ENCODE results near the gene WLS.

The WLS gene

DNA sequence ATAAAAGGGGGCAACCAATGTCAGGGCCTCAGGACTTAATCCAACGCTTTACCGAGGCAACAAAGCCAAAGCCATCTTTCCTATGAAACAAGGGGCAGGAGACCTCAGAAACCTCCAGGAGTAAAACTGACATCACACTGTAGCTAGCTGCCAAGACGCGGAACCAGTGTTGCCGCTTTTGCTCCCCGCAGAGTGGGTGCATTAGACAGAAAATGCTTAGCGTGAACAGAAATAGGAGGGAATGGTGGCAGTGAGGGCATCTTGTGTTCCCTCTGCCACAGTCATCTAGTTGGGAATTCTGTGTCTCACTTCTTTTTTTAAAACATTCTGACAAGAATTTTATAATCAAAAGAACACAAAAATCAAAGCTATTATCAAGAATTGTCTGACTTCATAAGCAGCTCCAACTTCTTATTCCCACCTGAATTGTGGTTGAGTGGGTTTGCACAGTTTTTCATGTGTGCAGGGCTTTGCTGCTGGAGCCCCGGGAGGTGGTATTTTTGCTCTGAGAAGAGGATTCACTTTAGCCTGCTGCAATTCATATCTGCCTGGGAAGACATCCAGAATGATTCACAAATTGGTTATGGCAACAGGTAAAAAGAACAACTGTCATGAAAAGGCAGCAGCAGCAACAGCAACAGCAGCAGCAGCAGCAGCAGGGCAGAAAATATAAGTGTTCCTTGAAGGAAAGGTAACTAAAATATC lies 99.7 kb downstream of the WLS start:
- Histone ChIP-seq H3K27ac (no peak overlapping the region), H3K27me3 (ENCODE audit: insufficient read depth, low read depth) (no peaks in the 10 kb centered on the region), H3K4me3 (IDR thresholded peaks at IDR 0.05; ENCODE audit: insufficient read depth, low read depth, low read length) (no peak overlapping the region), H3K4me1 (ENCODE audit: low read depth, poor library complexity, severe bottlenecking) (peaks cover 11% of the 10 kb centered on the region), H3K36me3 (ENCODE audit: insufficient read depth) (no peaks in the 10 kb centered on the region), H3K4me2 (no peak overlapping the region), H2AFZ (ENCODE audit: low read depth) (no peak overlapping the region), H4K20me1 (ENCODE audit: insufficient read depth) (no peaks in the 10 kb centered on the region), H3K79me2 (ENCODE audit: insufficient read depth, low read depth) (no peaks in the 10 kb centered on the region), H3K9ac (no peak overlapping the region)
- TF ChIP-seq, protein P1, sequence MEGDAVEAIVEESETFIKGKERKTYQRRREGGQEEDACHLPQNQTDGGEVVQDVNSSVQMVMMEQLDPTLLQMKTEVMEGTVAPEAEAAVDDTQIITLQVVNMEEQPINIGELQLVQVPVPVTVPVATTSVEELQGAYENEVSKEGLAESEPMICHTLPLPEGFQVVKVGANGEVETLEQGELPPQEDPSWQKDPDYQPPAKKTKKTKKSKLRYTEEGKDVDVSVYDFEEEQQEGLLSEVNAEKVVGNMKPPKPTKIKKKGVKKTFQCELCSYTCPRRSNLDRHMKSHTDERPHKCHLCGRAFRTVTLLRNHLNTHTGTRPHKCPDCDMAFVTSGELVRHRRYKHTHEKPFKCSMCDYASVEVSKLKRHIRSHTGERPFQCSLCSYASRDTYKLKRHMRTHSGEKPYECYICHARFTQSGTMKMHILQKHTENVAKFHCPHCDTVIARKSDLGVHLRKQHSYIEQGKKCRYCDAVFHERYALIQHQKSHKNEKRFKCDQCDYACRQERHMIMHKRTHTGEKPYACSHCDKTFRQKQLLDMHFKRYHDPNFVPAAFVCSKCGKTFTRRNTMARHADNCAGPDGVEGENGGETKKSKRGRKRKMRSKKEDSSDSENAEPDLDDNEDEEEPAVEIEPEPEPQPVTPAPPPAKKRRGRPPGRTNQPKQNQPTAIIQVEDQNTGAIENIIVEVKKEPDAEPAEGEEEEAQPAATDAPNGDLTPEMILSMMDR (conservative IDR thresholded peaks at IDR 0.05; ENCODE audit: low read depth, low read length), result no peak

DNA sequence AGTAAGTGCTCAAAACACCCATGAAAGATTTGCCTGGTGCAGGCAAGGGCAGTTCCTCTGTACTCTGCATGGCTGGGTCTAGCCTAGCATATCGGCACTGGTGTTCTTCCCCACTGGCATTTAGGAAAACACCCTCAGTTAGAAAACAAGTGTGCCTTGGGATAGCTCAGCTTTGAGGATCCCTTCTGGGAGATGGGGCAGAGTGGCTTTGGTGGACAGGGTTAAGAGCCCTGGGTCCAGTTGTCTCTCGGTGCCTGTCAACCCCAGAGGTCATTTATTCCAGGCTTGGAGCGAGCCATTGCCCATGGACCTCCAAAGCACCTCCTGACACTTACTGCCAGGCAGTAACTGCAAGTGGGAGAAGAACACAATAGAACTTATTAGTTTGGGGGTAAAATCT lies 101.1 kb downstream of the WLS start:
- Histone ChIP-seq H3K4me2 (no peak overlapping the region), H3K9ac (no peak overlapping the region), H3K27ac (no peak overlapping the region), H2AFZ (ENCODE audit: low read depth) (no peak overlapping the region), H3K4me3 (IDR thresholded peaks at IDR 0.05; ENCODE audit: insufficient read depth, low read depth, low read length) (no peak overlapping the region), H3K79me2 (ENCODE audit: insufficient read depth, low read depth) (no peaks in the 10 kb centered on the region), H3K4me1 (ENCODE audit: low read depth, poor library complexity, severe bottlenecking) (peaks cover 15% of the 10 kb centered on the region), H3K27me3 (ENCODE audit: insufficient read depth, low read depth) (no peaks in the 10 kb centered on the region), H4K20me1 (ENCODE audit: insufficient read depth) (no peaks in the 10 kb centered on the region), H3K36me3 (ENCODE audit: insufficient read depth) (no peaks in the 10 kb centered on the region)
- TF ChIP-seq, protein P1 (conservative IDR thresholded peaks at IDR 0.05; ENCODE audit: low read depth, low read length), result no peak

DNA sequence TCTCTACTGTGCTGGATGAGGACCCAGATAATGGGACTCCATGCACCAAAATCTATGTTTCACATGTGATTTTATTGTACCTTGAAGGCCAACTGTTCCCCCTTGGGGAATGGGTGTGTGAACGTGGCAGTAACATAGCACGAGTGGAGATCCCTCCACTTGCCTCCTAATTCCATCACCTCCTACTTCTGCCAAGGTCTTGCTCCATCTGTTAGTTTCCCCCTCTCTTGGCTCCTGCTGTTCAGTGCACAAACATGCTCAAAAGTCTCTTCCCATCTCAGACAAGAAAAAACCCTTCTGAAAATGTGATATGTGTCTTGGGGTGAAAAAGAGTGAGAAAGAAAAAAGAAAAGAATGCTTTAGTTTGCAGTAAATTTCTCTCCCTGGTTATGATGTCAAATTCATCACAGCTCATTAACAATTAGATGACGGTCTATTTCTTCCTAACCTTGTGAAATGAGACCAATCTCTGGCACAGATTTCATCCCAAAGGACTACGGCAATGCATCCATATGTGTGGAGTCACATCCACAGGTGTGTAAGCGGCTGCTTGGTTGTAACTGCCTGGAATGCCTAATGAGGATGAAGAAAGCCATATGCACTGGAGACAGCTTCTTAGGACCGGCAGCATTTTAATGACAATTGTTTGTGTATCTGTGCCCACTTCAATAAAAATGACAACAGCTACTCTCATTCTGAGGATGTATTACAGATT lies 102.6 kb downstream of the WLS start:
- Histone ChIP-seq H4K20me1 (ENCODE audit: insufficient read depth) (no peaks in the 10 kb centered on the region), H3K4me1 (ENCODE audit: low read depth, poor library complexity, severe bottlenecking) (peaks cover 15% of the 10 kb centered on the region), H3K27ac (no peak overlapping the region), H3K4me3 (IDR thresholded peaks at IDR 0.05; ENCODE audit: insufficient read depth, low read depth, low read length) (no peak overlapping the region), H3K4me2 (no peak overlapping the region), H3K9ac (no peak overlapping the region), H3K79me2 (ENCODE audit: insufficient read depth, low read depth) (no peaks in the 10 kb centered on the region), H3K27me3 (ENCODE audit: insufficient read depth, low read depth) (no peaks in the 10 kb centered on the region), H3K36me3 (ENCODE audit: insufficient read depth) (no peaks in the 10 kb centered on the region), H2AFZ (ENCODE audit: low read depth) (no peak overlapping the region)
- TF ChIP-seq, protein P1 (conservative IDR thresholded peaks at IDR 0.05; ENCODE audit: low read depth, low read length), result no peak

DNA sequence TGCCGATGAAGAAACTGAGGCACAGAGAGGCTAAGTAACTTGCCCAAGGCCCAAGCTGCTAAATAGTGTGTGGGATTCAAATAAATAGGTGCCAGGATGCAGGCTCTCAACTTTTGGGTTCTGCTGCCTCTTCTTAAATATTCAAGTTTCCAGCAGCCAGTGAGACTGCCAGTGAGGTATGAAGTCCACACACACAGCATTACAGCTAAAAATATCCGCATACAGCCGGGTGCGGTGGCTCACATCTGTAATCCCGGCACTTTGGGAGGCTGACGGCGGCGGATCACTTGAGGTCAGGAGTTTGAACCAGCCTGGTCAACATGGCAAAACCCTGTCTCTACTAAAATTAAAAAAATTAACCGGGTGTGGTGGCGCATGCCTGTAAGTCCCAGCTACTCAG lies 103.5 kb downstream of the WLS start:
- no peak overlapping the region for H2AFZ ChIP-seq (ENCODE audit: low read depth)
- peak overlapping the region; percentile 17; the same call in 1 of the 2 replicates for H3K27ac ChIP-seq
- TF ChIP-seq, protein P1 (conservative IDR thresholded peaks at IDR 0.05; ENCODE audit: low read depth, low read length), result no peak
- peaks cover 15% of the 10 kb centered on the region for H3K4me1 ChIP-seq (ENCODE audit: low read depth, poor library complexity, severe bottlenecking)
- H4K20me1 ChIP-seq (ENCODE audit: insufficient read depth), result no peaks in the 10 kb centered on the region
- 0 out of 2 replicates have a peak overlapping the region, but pooled peaks have one; percentile 36 for H3K4me2 ChIP-seq
- no peaks in the 10 kb centered on the region for H3K27me3 ChIP-seq (ENCODE audit: insufficient read depth, low read depth)
- no peaks in the 10 kb centered on the region for H3K36me3 ChIP-seq (ENCODE audit: insufficient read depth)
- no peaks in the 10 kb centered on the region for H3K79me2 ChIP-seq (ENCODE audit: insufficient read depth, low read depth)
- H3K9ac ChIP-seq, result no peak overlapping the region
- no peak overlapping the region for H3K4me3 ChIP-seq (IDR thresholded peaks at IDR 0.05; ENCODE audit: insufficient read depth, low read depth, low read length)
